Measurements from ENCODE around the gene UBE2L6.

Gene UBE2L6

DNA sequence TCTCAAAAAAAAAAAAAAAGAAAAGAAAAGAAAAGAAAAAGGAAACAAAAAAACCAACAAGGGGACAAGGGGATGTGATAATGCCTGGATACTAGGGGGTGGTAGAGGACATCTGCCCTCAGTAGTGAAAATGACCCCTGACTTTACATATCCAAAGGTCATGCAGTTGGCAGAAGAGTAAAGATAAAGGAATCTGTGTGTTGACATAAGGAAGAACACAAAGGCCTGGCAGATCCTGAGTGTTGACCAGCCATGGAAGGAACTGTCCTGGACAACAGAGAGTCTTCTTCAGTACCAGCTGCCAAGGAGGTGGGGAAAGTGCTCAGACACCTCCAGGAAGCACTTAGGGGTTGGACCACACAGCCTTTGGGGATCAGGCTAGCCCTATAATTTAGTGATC lies 64.6 kb downstream of the UBE2L6 start:
- no peak for DNase-seq (ENCODE audit: low read depth)
- TF ChIP-seq, protein P1, sequence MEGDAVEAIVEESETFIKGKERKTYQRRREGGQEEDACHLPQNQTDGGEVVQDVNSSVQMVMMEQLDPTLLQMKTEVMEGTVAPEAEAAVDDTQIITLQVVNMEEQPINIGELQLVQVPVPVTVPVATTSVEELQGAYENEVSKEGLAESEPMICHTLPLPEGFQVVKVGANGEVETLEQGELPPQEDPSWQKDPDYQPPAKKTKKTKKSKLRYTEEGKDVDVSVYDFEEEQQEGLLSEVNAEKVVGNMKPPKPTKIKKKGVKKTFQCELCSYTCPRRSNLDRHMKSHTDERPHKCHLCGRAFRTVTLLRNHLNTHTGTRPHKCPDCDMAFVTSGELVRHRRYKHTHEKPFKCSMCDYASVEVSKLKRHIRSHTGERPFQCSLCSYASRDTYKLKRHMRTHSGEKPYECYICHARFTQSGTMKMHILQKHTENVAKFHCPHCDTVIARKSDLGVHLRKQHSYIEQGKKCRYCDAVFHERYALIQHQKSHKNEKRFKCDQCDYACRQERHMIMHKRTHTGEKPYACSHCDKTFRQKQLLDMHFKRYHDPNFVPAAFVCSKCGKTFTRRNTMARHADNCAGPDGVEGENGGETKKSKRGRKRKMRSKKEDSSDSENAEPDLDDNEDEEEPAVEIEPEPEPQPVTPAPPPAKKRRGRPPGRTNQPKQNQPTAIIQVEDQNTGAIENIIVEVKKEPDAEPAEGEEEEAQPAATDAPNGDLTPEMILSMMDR (IDR thresholded peaks at IDR 0.05; ENCODE audit: insufficient read depth, low read depth, low read length, missing control alignments) = no peak
- no peak overlapping the region for H3K4me3 ChIP-seq (ENCODE audit: low read length)

DNA sequence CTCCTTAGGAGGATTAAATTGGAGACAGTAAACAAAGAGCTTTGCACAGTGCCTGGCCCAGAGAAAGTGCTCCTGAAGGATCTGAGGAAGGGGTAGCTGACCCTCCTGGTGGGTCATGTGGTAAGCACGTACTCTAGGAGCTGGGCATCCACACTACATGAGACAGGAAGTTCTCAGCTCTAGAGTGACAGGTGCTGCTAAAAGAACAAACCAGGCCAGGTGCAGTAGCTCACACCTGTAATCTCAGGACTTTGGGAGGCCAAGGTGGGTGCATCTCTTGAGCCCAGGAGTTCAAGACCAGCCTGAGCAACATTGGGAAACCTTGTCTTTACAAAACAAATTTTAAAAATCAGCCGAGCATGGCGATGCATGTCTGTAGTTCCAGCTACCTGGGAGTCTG lies 65.1 kb downstream of the UBE2L6 start:
- TF ChIP-seq, protein P1 (IDR thresholded peaks at IDR 0.05; ENCODE audit: insufficient read depth, low read depth, low read length, missing control alignments) = no peak
- DNase-seq (ENCODE audit: low read depth) = no peak
- H3K4me3 ChIP-seq (ENCODE audit: low read length) = no peak overlapping the region

DNA sequence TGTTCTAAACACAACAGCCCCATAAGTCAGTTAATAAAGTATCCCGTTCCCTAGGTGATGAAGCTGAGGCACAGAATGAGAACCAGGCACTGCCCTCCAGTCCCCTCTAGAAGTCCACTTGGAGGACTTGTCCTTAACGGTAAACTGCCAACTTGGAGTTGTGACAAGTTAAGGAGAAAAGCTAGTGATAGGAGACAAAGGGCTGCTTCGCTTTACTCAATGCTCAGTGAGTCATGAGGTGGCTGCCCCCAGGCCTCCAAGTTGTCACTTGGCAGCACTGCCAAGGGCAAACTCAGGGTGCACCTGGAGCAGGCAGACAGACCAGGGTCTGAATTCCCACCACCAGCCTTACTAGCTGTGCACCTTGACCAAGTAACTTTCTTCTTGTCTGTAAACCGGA lies 65.5 kb downstream of the UBE2L6 start:
- no peak overlapping the region for H3K4me3 ChIP-seq (ENCODE audit: low read length)
- no peak for DNase-seq (ENCODE audit: low read depth)
- TF ChIP-seq, protein P1 (IDR thresholded peaks at IDR 0.05; ENCODE audit: insufficient read depth, low read depth, low read length, missing control alignments) = no peak
